Measurements from ENCODE around the gene SLC25A21. TPM values are rescaled to one million over a fixed set of nuclear protein-coding genes. Genes with fewer than 3 reads are reported as not detected.

Gene SLC25A21
- total RNA-seq, 4 donors from 2014 or later, result 0.08 to 0.29 TPM; not detected in 2

GRCh38 chr14:36674659-36675058, 497.7 kb downstream of the SLC25A21 start:
- intact Hi-C loops (cut with DNase I; ENCODE audit: low total_unique reads), result no loop called here
- DNase-seq (ENCODE audit: low spot score in 2 of 2), result no peak
- no peak overlapping the region for H3K4me3 ChIP-seq (ENCODE audit: low read depth, poor library complexity, severe bottlenecking)
- WGBS, 2 donors, result 78 to 83% methylated on average over 3 of the region's 3 CpGs
- TF ChIP-seq POLR2A (IDR thresholded peaks at IDR 0.05) (no peak), CTCF (IDR thresholded peaks at IDR 0.05) (no peak)

GRCh38 chr14:36672095-36672494, 500.3 kb downstream of the SLC25A21 start:
- no peak overlapping the region for H3K4me3 ChIP-seq (ENCODE audit: low read depth, poor library complexity, severe bottlenecking)
- 84 to 89% methylated on average over 4 of the region's 4 CpGs for WGBS, 2 donors
- intact Hi-C loops (cut with DNase I; ENCODE audit: low total_unique reads), result no loop called here
- no peak for DNase-seq (ENCODE audit: low spot score in 2 of 2)
- TF ChIP-seq CTCF (IDR thresholded peaks at IDR 0.05), result no peak
- no peak for TF ChIP-seq POLR2A (IDR thresholded peaks at IDR 0.05)

GRCh38 chr14:36671149-36671548, 501.3 kb downstream of the SLC25A21 start:
- TF ChIP-seq CTCF (IDR thresholded peaks at IDR 0.05), result no peak
- no peak for TF ChIP-seq POLR2A (IDR thresholded peaks at IDR 0.05)
- WGBS, 2 donors, result 76 to 78% methylated on average over 3 of the region's 3 CpGs
- no peak for DNase-seq (ENCODE audit: low spot score in 2 of 2)
- intact Hi-C loops (cut with DNase I; ENCODE audit: low total_unique reads), result no loop called here
- H3K4me3 ChIP-seq (ENCODE audit: low read depth, poor library complexity, severe bottlenecking), result no peak overlapping the region

GRCh38 chr14:36667679-36668078, 504.7 kb downstream of the SLC25A21 start:
- WGBS, 2 donors, result 62 to 73% methylated on average over 4 of the region's 4 CpGs
- no peak for TF ChIP-seq CTCF (IDR thresholded peaks at IDR 0.05)
- no peak for TF ChIP-seq POLR2A (IDR thresholded peaks at IDR 0.05)
- DNase-seq (ENCODE audit: low spot score in 2 of 2), result no peak
- intact Hi-C loops (cut with DNase I; ENCODE audit: low total_unique reads), result no loop called here
- H3K4me3 ChIP-seq (ENCODE audit: low read depth, poor library complexity, severe bottlenecking), result no peak overlapping the region

- TF ChIP-seq POLR2A (IDR thresholded peaks at IDR 0.05), result no peak
- TF ChIP-seq CTCF (IDR thresholded peaks at IDR 0.05), result no peak
- no peak for DNase-seq (ENCODE audit: low spot score in 2 of 2)
- 49 to 64% methylated on average over 59 to 68 of the region's 68 CpGs for WGBS, 2 donors
- intact Hi-C loops (cut with DNase I; ENCODE audit: low total_unique reads), result no loop called here
- no peak overlapping the region for H3K4me3 ChIP-seq (ENCODE audit: low read depth, poor library complexity, severe bottlenecking)
Measured at GRCh38 chr14:36666416-36667206, 505.8 kb downstream of the SLC25A21 start.

Data from lower leg skin (tissue), 4 donors.